Measurements from ENCODE around the gene RABEP1. TPM values are rescaled to one million over a fixed set of nuclear protein-coding genes. Genes with fewer than 3 reads are reported as not detected.

The RABEP1 gene
- total RNA-seq, 1 donor from 2014 or later: 51.7 TPM

DNA sequence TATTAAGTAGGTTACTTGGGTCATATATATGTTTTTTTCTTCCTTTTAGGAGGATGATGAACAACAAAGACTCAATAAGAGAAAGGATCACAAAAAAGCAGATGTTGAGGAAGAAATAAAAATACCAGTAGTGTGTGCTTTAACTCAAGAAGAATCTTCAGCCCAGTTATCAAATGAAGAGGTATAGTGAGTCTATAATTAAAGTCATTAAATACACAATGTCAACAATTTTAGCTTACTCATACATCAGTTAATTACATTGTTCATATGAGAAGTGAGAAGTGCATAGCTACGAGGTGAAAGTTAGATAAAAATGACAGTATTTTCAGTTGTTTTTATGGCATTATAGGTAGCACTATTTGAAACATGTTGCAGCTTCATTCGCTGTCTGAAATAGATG, 72.2 kb downstream of the RABEP1 start:
- no peak for DNase-seq
- no peak for ATAC-seq (ENCODE audit: poor library complexity)
- intact Hi-C loops (cut with DNase I): no loop called here

- DNase-seq (no peak), ATAC-seq (ENCODE audit: poor library complexity) (no peak)
- intact Hi-C loops (cut with DNase I): no loop called here
Observed at GRCh38 chr17:5354886-5355415, 72.9 kb downstream of the RABEP1 start.

GRCh38 chr17:5355421-5356129, 73.5 kb downstream of the RABEP1 start:
- DNase-seq (no peak), ATAC-seq (ENCODE audit: poor library complexity) (peak; percentile 71)
- intact Hi-C loops (cut with DNase I): no loop called here

- ATAC-seq (ENCODE audit: poor library complexity) (no peak), DNase-seq (no peak)
- intact Hi-C loops (cut with DNase I): no loop called here
Observed at GRCh38 chr17:5361426-5361825, 79.3 kb downstream of the RABEP1 start.

- ATAC-seq (ENCODE audit: poor library complexity) (no peak), DNase-seq (no peak)
- intact Hi-C loops (cut with DNase I): no loop called here
Observed at GRCh38 chr17:5362162-5362811, 80.2 kb downstream of the RABEP1 start.

GRCh38 chr17:5364156-5364555, 82.1 kb downstream of the RABEP1 start:
- no peak for ATAC-seq (ENCODE audit: poor library complexity)
- intact Hi-C loops (cut with DNase I): no loop called here

DNA sequence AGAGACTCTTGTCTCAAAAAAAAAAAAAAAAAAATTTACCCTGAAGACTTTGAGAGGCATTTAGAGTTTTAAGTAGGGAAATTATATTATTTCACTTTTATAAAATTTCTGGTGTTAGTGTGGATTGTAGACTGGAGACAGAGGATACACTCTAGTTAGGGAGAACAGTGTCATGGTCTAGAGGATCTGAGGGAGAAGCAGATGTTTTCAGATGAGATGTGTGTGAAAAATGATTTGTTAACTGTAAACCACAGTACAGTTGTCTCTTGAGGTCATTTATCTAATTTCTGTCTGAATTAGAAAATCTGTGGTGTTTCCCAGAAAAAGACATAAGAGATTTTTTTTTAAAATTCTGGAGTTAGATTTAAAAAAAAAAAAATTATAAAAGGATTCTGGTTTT, 82.6 kb downstream of the RABEP1 start:
- intact Hi-C loops (cut with DNase I): no loop called here
- ATAC-seq (ENCODE audit: poor library complexity) (no peak), DNase-seq (no peak)

More at GRCh38 chr17:5364156-5364555, 82.1 kb downstream of the RABEP1 start:
- no peak for DNase-seq

- DNase-seq (no peak), ATAC-seq (ENCODE audit: poor library complexity) (no peak)
- intact Hi-C loops (cut with DNase I): no loop called here
Observed at GRCh38 chr17:5365831-5366230, 83.7 kb downstream of the RABEP1 start.

DNA sequence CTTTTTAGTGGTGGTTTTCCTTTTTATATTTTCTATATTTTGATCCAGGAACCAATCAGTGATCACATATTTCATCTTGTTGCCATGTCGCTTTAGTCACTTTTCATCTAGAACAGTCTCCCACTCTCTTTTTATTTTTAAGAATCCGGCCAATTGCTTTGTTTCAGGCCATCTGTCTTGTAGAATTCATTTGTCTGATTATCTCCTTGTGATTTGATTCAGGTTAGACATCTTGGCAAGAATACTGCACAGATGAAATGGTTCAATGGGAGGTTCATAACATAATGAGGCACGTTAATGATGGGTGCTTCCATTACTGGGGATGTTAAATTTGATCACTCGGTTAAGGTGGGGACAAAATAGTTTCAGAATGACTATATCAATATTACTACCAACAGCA, 88.3 kb downstream of the RABEP1 start:
- DNase-seq (no peak), ATAC-seq (ENCODE audit: poor library complexity) (no peak)
- intact Hi-C loops (cut with DNase I): no loop called here

GRCh38 chr17:5373112-5373511, 91.0 kb downstream of the RABEP1 start:
- DNase-seq (no peak), ATAC-seq (ENCODE audit: poor library complexity) (no peak)
- intact Hi-C loops (cut with DNase I): no loop called here

- intact Hi-C loops (cut with DNase I): no loop called here
- DNase-seq (no peak), ATAC-seq (ENCODE audit: poor library complexity) (no peak)
Observed at GRCh38 chr17:5378566-5379207, 96.6 kb downstream of the RABEP1 start.

DNA sequence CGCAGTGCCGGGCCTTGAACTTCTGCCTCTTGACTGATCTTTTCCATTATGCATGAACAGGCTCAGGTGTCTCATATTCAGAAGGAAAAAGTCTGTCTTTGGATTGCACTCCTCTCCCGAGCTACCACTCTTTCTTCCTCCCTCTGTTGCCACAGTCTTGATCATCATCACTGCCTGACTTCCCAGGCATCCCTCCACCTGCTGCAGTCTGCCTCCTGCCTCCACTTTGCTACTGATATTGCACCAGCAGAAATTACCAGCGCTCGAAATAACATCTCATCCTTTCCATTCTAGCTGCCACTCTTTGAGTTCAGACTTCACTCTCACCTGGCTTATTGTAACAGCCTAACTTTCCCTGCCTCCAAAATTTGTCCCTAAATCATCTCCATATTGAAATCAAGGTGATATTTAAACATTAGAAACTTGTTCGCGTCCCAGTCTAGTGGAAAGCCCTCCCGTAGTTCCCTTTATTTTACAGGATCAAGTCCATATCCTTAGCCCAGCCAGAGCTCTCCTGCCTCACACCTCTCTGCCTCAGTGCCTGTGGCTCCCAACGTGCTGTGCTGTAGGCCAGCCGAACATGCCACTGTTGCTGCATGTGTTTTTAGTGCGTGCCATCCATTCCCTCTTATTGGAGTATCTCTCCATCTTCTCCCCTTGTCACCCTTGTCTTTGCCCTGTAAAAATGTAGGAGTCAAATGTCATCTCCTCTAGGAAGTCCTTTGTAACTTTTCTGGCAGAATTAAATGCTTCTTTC, 97.4 kb downstream of the RABEP1 start:
- intact Hi-C loops (cut with DNase I): no loop called here
- no peak for DNase-seq
- no peak for ATAC-seq (ENCODE audit: poor library complexity)

DNA sequence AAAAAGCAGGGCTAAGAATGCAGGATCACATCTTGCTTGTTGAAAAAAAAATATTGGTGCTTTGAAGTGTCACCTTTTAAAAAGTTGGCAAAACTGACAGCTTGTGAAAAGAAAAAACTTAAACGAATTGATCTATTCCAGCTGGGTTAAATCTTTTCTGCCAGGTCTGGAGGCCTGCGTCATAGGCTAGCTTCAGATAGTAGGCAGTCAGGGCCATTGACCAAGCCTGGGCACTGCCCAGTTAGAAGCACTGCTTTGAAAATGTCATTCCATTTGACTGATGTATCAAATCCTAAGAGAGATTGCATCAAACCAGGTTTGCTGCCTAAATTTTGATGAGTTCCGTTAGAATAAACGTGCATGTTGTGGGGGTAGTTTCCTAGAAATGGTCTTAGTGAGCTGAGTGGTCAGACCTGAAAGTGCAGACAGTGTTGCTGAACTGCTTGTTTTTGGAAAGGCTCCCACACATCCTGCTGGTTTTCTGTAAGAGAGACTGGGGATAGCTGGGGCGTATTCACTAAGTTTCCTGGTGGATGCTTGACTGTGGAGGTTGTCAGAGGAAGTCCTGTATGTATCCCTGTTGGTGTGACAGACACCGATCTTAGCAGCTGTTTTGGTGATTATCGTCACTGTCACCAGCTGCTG, 98.5 kb downstream of the RABEP1 start:
- DNase-seq (no peak), ATAC-seq (ENCODE audit: poor library complexity) (no peak)
- intact Hi-C loops (cut with DNase I): no loop called here

DNA sequence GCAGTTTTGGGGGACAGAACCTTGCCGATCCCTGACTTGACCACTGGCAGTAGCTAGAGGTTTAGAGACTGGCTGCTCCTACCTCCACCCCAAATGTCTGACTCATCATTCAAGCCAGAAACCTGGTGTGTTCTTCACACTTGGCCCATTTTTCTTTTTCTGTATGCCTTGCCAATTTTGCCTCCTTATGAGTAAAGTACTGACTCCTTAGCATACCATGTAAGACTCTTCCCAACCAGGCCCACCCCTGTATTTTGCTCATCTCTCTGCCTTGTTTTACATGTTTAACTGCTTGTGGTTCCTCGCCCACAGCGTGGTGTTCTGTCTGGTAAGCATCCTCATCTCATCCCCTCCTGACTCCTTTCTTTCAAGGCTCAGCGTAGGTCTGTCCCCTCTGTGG, 99.5 kb downstream of the RABEP1 start:
- DNase-seq (no peak), ATAC-seq (ENCODE audit: poor library complexity) (no peak)
- intact Hi-C loops (cut with DNase I): no loop called here

DNA sequence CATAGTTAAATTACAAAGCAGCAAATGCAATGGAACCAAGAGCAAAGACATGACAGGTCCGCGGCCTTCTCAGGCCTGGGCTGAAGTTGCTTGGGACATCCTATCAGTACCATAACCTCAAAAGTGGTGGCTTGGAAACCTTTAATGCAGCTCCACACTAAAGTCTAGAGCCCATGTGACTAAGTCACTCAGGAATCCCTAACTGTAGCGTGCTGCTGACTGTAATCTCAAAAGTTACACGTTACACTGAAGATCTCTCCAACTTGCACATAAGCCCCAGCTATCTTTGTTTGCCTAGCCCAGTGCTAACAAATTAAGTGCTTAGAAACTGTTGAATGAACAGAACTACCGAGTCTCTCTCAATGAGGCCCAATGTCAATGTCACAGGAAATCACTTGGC, 109.6 kb downstream of the RABEP1 start:
- no peak for ATAC-seq (ENCODE audit: poor library complexity)
- intact Hi-C loops (cut with DNase I): no loop called here
- DNase-seq: no peak

GRCh38 chr17:5396612-5397011, 114.5 kb downstream of the RABEP1 start:
- DNase-seq: no peak
- ATAC-seq (ENCODE audit: poor library complexity): no peak
- intact Hi-C loops (cut with DNase I): no loop called here

DNA sequence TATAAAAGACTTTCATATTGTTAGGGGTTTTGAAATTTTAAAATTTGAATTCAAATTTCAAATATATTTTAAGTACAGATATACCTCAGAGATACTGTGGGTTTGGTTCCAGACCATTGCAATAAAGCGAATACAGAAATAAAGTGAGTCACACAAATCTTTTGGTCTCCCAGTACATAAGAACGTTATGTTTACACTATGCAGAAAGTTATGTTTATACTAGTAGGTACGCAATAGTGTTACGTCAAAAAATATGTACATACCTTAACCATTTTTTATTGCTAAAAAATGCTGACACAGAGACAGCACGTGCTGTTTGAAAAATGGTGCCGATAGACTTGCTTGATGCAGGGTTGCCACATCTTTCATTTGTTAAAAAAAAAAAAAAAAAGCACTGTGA, 117.7 kb downstream of the RABEP1 start:
- DNase-seq (no peak), ATAC-seq (ENCODE audit: poor library complexity) (no peak)
- intact Hi-C loops (cut with DNase I): no loop called here

DNA sequence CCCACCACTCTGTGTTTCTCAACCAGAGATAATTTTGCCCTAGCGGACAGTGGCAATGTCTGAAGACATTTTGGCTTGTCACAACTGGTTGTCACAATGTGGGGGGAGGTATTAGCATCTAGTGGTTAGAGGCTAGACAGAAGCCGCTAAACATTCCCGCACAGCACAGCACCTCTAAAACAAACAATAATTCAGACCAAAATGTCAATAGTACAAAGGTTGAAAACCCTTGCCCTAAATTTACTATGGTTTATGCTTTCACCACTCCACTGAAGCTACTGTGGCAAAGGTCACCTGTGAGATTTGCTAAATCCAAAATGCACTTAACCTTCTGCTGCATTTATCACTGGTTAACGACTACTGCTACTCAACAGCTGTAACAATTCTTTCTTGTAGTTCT, 123.3 kb downstream of the RABEP1 start:
- intact Hi-C loops (cut with DNase I): no loop called here
- no peak for ATAC-seq (ENCODE audit: poor library complexity)
- no peak for DNase-seq

DNA sequence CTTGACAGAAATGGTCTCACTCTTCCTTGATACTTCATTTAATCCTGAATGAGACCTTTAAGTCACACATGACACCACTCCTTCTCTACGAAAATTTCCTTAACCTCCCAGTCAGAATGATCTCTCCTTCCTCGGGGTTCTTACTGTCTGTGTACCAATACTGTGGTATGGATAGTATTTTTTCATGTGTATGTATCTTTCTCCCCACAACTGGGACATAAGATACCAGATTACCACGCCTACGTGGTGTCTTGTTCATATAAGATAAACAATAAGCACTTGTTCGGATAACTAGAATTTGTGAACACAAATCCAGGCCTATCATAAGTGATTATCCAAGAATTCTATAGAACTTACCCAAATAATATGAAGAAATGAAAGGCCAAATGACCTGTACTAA, 126.1 kb downstream of the RABEP1 start:
- ATAC-seq (ENCODE audit: poor library complexity) (no peak), DNase-seq (no peak)
- intact Hi-C loops (cut with DNase I): no loop called here
